BJ (cell line): ENCODE measurements around the gene PHF8. TPM values are rescaled to one million over a fixed set of nuclear protein-coding genes. Genes with fewer than 3 reads are reported as not detected.

Experiments used
- CTCF ChIA-PET: fragments of 350-600 bp; formaldehyde crosslinking; extraction: SDS; loops from one replicate; lab custom pipeline; 2021; ENCODE audit warnings: antibody characterized with exemption, inconsistent platforms; lab: Yijun Ruan, JAX
- POLR2A ChIA-PET: fragments of 300-600 bp; sonication (Branson Sonifier 250); formaldehyde crosslinking; extraction: SDS; loops from one replicate; lab custom pipeline; 2021; ENCODE audit warnings: antibody characterized with exemption; lab: Charles Lee
- DNase-seq: peaks from one replicate; pipeline ENCODE4 v3.0.0-alpha.2; 2011; ENCODE audit warnings: low read depth
- H3K27me3 ChIP-seq: 2 replicates; pipeline ENCODE4 v1.6.0; 2011; ENCODE audit warnings: low read length; ENCODE audit not compliant: control insufficient read depth, insufficient read depth
- H3K36me3 ChIP-seq: 2 replicates; pipeline ENCODE4 v1.5.1; 2011; ENCODE audit warnings: low read length; ENCODE audit not compliant: control insufficient read depth, insufficient read depth
- H3K4me3 ChIP-seq: 2 replicates; pipeline ENCODE4 v1.5.1; 2011; ENCODE audit warnings: low read depth, mild to moderate bottlenecking, control low read depth, low read length
- polyA plus RNA-seq: library from polyadenylated mRNA; depleted of rRNA; stranded (reverse); fragments of >200 nt; gene quantifications from 2 replicates; pipeline ENCODE4 v1.2.3, GENCODE V29; 2011
- TF ChIP-seq, protein P1 (sequence below): IDR thresholded peaks from 2 replicates; pipeline ENCODE4 v1.5.1; 2011; ENCODE audit warnings: low read depth, mild to moderate bottlenecking, control low read depth, inconsistent platforms, low read length, moderate library complexity; ENCODE audit not compliant: insufficient read depth

PHF8 gene
- polyA plus RNA-seq, 1 experiment = 10.6 TPM

DNA sequence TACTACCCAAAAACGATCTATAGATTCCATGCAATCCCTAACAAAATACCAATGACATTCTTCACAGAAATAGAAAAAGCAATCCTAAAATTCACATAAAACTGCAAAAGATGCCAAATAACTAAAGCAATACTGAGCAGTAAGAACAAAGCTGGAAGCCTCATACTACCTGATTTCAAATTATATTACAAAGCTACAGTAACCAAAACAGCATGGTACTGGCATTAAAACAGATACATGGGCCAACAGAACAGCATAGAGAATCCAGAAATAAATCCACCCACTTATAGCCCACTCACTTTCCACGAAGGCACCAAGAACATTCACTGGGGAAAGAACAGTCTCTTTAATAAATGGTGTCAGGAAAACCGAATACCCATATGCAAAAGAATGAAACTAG lies 74.7 kb downstream of the PHF8 start:
- H3K27me3 ChIP-seq = no peaks in the 10 kb centered on the region
- no peak overlapping the region for H3K4me3 ChIP-seq
- TF ChIP-seq, protein P1, sequence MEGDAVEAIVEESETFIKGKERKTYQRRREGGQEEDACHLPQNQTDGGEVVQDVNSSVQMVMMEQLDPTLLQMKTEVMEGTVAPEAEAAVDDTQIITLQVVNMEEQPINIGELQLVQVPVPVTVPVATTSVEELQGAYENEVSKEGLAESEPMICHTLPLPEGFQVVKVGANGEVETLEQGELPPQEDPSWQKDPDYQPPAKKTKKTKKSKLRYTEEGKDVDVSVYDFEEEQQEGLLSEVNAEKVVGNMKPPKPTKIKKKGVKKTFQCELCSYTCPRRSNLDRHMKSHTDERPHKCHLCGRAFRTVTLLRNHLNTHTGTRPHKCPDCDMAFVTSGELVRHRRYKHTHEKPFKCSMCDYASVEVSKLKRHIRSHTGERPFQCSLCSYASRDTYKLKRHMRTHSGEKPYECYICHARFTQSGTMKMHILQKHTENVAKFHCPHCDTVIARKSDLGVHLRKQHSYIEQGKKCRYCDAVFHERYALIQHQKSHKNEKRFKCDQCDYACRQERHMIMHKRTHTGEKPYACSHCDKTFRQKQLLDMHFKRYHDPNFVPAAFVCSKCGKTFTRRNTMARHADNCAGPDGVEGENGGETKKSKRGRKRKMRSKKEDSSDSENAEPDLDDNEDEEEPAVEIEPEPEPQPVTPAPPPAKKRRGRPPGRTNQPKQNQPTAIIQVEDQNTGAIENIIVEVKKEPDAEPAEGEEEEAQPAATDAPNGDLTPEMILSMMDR = no peak
- ChIA-PET CTCF (no interaction called here), POLR2A (no interaction called here)
- H3K36me3 ChIP-seq = no peaks in the 10 kb centered on the region
- no peak for DNase-seq

DNA sequence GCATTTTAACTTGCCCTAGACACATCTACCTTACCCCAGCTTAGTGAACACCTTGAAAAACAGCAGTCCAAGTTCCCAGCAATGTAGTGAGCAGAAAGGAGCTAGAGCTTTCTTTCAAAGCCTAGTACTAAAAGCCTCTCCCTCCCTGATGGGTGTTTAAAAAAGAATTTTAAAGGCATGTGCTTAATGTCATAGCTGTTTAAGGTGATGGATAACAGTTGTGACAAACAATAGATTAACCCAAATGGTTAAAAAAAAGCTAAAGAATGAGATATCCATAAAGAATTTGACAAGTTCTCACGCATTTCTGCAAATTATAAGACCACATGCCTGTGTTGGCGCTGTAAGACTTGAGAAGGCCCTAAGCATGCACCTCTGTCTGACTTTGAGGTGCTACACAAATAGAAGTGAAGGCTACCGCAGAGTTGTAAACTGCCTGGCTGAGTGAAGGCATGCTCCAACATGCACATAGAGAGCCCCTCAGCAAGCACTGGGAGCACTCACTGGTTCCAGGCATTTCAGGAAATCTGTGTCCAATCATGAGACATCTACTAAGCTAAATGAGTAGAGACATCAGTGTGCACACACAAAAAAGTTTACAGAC lies 94.0 kb downstream of the PHF8 start:
- no peaks in the 10 kb centered on the region for H3K36me3 ChIP-seq
- no peaks in the 10 kb centered on the region for H3K27me3 ChIP-seq
- no peak for DNase-seq
- POLR2A ChIA-PET = no interaction called here
- no peak overlapping the region for H3K4me3 ChIP-seq
- CTCF ChIA-PET = no interaction called here
- TF ChIP-seq, protein P1 = no peak

DNA sequence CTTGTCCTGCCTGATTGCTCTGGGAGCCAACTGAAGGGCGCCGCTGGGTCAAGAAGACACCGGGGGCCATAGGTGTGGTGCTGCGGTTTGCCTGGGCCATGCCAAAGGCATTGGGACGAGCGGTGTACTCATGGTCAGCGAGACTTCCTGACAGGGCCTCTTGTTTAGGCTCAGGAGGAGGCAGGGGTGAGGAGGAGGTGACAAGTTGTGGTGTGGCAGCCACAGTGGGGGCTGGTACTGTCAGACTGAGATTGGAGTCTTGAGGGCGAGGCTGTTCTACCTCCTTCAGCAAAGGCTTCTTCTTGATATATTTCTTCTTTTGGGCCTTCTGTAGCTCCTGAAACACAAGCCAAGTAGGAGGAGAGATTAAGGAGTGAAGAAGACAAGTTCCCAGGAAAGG lies 104.1 kb downstream of the PHF8 start:
- Histone ChIP-seq H3K36me3 (peaks cover 11% of the 10 kb centered on the region), H3K27me3 (no peaks in the 10 kb centered on the region), H3K4me3 (no peak overlapping the region)
- DNase-seq = no peak
- TF ChIP-seq, protein P1 = no peak
- ChIA-PET CTCF (no interaction called here), POLR2A (no interaction called here)

DNA sequence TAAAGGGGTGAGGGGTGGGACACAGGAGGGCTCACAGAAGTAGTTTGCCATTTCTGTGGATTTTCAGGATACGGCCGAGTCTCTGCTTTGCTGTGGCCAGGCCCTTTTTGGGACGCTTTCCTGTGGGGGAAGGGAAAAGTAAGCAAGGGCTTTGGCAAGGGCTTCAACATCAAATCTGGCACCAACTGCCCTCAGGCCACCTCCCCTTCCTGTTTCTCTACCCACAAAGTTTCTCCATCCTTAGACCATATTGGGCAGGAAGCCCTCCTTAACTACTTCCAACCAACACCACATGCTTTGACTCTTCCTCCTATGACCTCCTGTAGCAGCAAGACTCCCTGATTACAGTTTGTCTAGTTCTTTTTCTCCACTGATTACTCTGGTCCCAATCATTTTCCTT lies 105.1 kb downstream of the PHF8 start:
- Histone ChIP-seq H3K4me3 (no peak overlapping the region), H3K27me3 (no peaks in the 10 kb centered on the region), H3K36me3 (peaks cover 11% of the 10 kb centered on the region)
- POLR2A ChIA-PET = no interaction called here
- CTCF ChIA-PET = no interaction called here
- DNase-seq = no peak
- TF ChIP-seq, protein P1 = no peak

DNA sequence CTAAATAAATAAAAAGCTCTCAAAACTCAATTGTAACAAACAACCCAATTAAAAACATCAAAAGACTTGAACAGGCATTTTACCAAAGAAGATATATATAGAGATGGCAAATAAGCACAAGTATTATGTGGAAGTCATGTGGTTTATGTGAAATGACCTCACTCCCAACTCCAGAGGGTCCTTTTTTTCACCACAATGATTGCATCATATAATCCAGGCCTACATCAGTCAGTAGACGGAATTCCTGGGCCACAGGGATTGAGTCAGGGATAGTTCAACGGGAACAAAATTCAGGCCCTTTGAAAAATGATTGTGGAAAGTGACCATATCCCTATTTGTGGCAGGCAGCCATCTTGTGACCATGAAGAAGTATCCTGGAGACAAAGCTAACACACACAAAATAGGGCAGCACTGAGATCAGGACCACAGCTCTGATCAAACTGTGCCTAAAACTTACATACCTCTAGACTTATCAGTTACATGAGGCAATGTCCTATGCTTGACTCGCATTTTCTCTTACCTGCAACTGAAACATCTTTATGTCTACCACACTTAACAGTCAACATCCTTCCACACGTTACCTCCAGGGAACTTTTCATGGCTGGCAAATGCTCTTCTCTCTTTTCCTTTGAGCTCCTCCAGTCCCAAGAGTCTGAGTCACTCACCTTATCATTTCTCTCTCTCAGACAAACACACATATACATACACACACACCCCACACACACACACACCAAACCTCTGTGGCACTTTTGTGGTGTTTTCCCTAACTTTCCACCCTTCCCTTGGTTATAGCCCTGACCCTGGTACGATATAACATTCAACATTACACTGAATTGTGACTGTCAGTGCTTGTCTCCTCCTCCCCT lies 113.5 kb downstream of the PHF8 start:
- TF ChIP-seq, protein P1 = no peak
- Histone ChIP-seq H3K36me3 (no peaks in the 10 kb centered on the region), H3K27me3 (no peaks in the 10 kb centered on the region), H3K4me3 (no peak overlapping the region)
- CTCF ChIA-PET = no interaction called here
- no peak for DNase-seq
- POLR2A ChIA-PET = interaction anchor here (0.6 kb wide), 1 partner anchor 247 kb away, joined by 3 read pairs; no protein-coding TSS in a partner anchor
